Esophagus muscularis mucosa (tissue), 3 donors: Measurements from ENCODE around the gene EDIL3.

Source experiments
- CTCF ChIP-seq, 3 experiments: fragments of 200-600 bp in 2 of 3; fragments of 450-650 bp in 1 of 3; sonication (generic) in 2 of 3; IDR thresholded peaks; one replicate each; pipeline ENCODE4 v1.5.1; 2017 to 2019; ENCODE audit warnings: antibody characterized with exemption in 3 of 3, mild to moderate bottlenecking in 2 of 3, moderate library complexity in 1 of 3
- POLR2A ChIP-seq: fragments of 450-650 bp; IDR thresholded peaks from one replicate; pipeline ENCODE4 v1.6.1; 2017; ENCODE audit warnings: antibody characterized with exemption, moderate library complexity, mild to moderate bottlenecking, low read depth

GRCh38 chr5:84378961-84379360, 5.7 kb downstream of the EDIL3 start:
- TF ChIP-seq POLR2A = no peak
- no peak for TF ChIP-seq CTCF (IDR thresholded peaks at IDR 0.05)
